OCI-LY7 (cell line): Measurements from ENCODE around the gene FIG4. TPM values are rescaled to one million over a fixed set of nuclear protein-coding genes. Genes with fewer than 3 reads are reported as not detected.
A peak's percentile ranks its signal among the peaks of the same experiment; 100 is the strongest.
"Not testable (repeated sequence)": the region's sequence is repeated elsewhere in the genome, so short reads cannot be mapped to it uniquely, and the experiment has no call there.

ENCODE experiments used
- BruUV-seq: library from RNA; stranded (reverse); fragments of 400-500 nt; replicated peaks from 2 replicates; lab custom pipeline; 2021; lab: Mats Ljungman, UMichigan
- CTCF ChIA-PET: fragments of 300-600 bp; sonication (Branson Sonifier 250); formaldehyde crosslinking; loops from one replicate; lab custom pipeline; 2022; ENCODE audit warnings: antibody characterized with exemption; ENCODE audit not compliant: unreplicated experiment; lab: Charles Lee
- POLR2A ChIA-PET: fragments of 300-600 bp; sonication (Branson Sonifier 250); formaldehyde crosslinking; loops from one replicate; lab custom pipeline; 2022; ENCODE audit warnings: antibody characterized with exemption; lab: Charles Lee
- DNase-seq: peaks from one replicate; pipeline ENCODE4 v3.0.0-alpha.2; 2015; ENCODE audit warnings: low spot score
- H2AFZ ChIP-seq: fragments of 200-600 bp; sonication (generic), shearing (Covaris generic); 2 replicates; pipeline ENCODE4 v1.6.1; 2014; ENCODE audit warnings: mild to moderate bottlenecking, antibody characterized with exemption, low read length, moderate library complexity
- H3K27ac ChIP-seq: fragments of 200-600 bp; sonication (generic); 2 replicates; pipeline ENCODE4 v1.5.1; 2014; ENCODE audit warnings: mixed run types, low read depth, mild to moderate bottlenecking, moderate library complexity, low read length, inconsistent platforms; ENCODE audit not compliant: poor library complexity, severe bottlenecking
- H3K36me3 ChIP-seq: fragments of 200-600 bp; sonication (generic); 2 replicates; pipeline ENCODE4 v1.6.1; 2014; ENCODE audit warnings: mild to moderate bottlenecking, antibody characterized with exemption, low read length, moderate library complexity, mixed read lengths; ENCODE audit not compliant: insufficient read depth
- H3K4me1 ChIP-seq: fragments of 200-600 bp; sonication (generic); 2 replicates; pipeline ENCODE4 v1.5.1; 2014; ENCODE audit warnings: mild to moderate bottlenecking, low read length; ENCODE audit not compliant: insufficient read depth, poor library complexity, severe bottlenecking
- H3K4me2 ChIP-seq: fragments of 200-600 bp; sonication (generic); 2 replicates; pipeline ENCODE4 v1.6.1; 2014; ENCODE audit warnings: mild to moderate bottlenecking, low read length
- H3K4me3 ChIP-seq: fragments of 200-600 bp; sonication (generic); 2 replicates; pipeline ENCODE4 v1.5.1; 2014; ENCODE audit warnings: mild to moderate bottlenecking, low read depth, low read length; ENCODE audit not compliant: poor library complexity, severe bottlenecking
- H3K79me2 ChIP-seq: fragments of 200-600 bp; sonication (generic); 2 replicates; pipeline ENCODE4 v1.6.1; 2016; ENCODE audit warnings: low read depth, mild to moderate bottlenecking, low read length, moderate library complexity, mixed read lengths; ENCODE audit not compliant: insufficient read depth
- H3K9me2 ChIP-seq: fragments of 200-600 bp; sonication (generic); 2 replicates; pipeline ENCODE4 v1.6.1; 2016; ENCODE audit warnings: mild to moderate bottlenecking, low read length, mixed read lengths; ENCODE audit not compliant: insufficient read depth
- H3K9me3 ChIP-seq: fragments of 200-600 bp; sonication (generic); 2 replicates; pipeline ENCODE4 v1.6.1; 2014; ENCODE audit warnings: mild to moderate bottlenecking, mixed run types, low read length, mixed read lengths
- H4K20me1 ChIP-seq: fragments of 200-600 bp; sonication (generic); 2 replicates; pipeline ENCODE4 v1.6.1; 2014; ENCODE audit warnings: mild to moderate bottlenecking, antibody characterized with exemption, low read length, moderate library complexity, mixed read lengths; ENCODE audit not compliant: insufficient read depth
- EZH2phosphoT487 ChIP-seq: fragments of 200-600 bp; sonication (generic); IDR thresholded peaks from 2 replicates; pipeline ENCODE4 v1.6.1; 2018; ENCODE audit warnings: low read depth, borderline replicate concordance, mild to moderate bottlenecking, mixed run types, antibody characterized with exemption, low read length, moderate library complexity, mixed read lengths
- intact Hi-C: fragments of 100-400 bp; cut with micrococcal nuclease; formaldehyde crosslinking; loops from one replicate; pipeline ENCODE4 v1.10.0; 2022; ENCODE audit not compliant: unreplicated experiment
- total RNA-seq, 2 experiments: library from RNA; depleted of rRNA in 1 of 2; stranded (reverse); fragments of >200 nt in 1 of 2; shearing (Covaris generic) in 1 of 2; gene quantifications; 2 replicates each; pipeline ENCODE4 v1.2.3, GENCODE V29; 2014 to 2022
- TF ChIP-seq, protein P1 (sequence below): fragments of 200-600 bp; sonication (generic); conservative IDR thresholded peaks from 2 replicates; pipeline ENCODE4 v1.5.1; 2014; ENCODE audit warnings: mild to moderate bottlenecking, antibody characterized with exemption, low read length, moderate library complexity, mixed read lengths

FIG4 gene
- total RNA-seq, 2 experiments from 2014 or later, result 13.3 to 22.9 TPM

DNA sequence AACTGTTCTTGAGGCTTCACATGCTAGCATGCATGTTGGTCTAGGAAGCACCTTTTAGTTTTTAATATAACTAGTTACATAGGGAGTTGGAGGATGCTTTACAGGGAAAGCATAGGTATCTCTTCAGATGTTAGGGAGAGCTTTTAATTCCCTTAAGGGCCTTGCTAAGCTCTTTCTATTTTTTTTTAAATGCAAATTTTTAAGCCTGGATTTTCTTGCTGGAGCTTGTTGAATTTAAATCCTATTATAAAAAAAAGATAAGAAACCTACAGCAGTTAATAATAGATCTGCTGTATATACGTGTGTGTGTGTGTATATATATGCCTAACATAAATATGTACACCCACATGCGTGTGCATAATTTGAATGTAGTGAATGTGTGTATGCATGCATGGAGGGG is 79.0 kb downstream of the FIG4 start:
- Histone ChIP-seq H3K79me2 (no peaks in the 10 kb centered on the region), H3K27ac (no peak overlapping the region), H3K36me3 (no peaks in the 10 kb centered on the region; the same call in 1 of the 2 replicates), H3K4me3 (no peak overlapping the region), H3K9me3 (no peaks in the 10 kb centered on the region), H3K4me2 (0 out of 2 replicates have a peak overlapping the region, but pooled peaks have one; percentile 31), H2AFZ (no peak overlapping the region), H4K20me1 (no peaks in the 10 kb centered on the region), H3K9me2 (no peaks in the 10 kb centered on the region), H3K4me1 (peaks cover 40% of the 10 kb centered on the region)
- intact Hi-C loops, result no loop called here
- ChIA-PET POLR2A (interaction anchor here (0.6 to 1.4 kb wide), 5 partner anchors 10 to 394 kb away, joined by 3 to 4 read pairs (median 3); no protein-coding TSS in a partner anchor), CTCF (no interaction called here)
- TF ChIP-seq EZH2phosphoT487, result no peak
- TF ChIP-seq, protein P1, sequence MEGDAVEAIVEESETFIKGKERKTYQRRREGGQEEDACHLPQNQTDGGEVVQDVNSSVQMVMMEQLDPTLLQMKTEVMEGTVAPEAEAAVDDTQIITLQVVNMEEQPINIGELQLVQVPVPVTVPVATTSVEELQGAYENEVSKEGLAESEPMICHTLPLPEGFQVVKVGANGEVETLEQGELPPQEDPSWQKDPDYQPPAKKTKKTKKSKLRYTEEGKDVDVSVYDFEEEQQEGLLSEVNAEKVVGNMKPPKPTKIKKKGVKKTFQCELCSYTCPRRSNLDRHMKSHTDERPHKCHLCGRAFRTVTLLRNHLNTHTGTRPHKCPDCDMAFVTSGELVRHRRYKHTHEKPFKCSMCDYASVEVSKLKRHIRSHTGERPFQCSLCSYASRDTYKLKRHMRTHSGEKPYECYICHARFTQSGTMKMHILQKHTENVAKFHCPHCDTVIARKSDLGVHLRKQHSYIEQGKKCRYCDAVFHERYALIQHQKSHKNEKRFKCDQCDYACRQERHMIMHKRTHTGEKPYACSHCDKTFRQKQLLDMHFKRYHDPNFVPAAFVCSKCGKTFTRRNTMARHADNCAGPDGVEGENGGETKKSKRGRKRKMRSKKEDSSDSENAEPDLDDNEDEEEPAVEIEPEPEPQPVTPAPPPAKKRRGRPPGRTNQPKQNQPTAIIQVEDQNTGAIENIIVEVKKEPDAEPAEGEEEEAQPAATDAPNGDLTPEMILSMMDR, result no peak
- no peak for DNase-seq
- no TSS peak for BruUV-seq

DNA sequence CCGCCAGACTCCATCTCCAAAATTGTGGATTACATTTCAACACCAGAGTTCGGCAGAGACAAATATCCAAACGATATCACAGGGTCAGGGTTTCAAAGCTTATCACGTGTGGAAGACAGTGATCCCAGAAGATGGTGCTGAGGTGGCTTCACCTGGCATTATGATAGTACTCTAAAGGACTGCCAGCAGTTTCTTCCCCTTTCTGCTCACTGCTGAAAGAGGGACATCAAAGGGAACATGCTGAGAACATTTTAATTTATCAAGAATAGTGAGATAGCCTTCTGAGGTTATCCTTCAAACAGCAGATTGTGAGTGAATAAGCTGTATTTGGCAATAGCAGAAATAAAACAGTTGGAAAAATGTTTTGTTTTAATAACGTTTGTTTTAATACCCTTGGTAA is 79.7 kb downstream of the FIG4 start:
- CTCF ChIA-PET, result no interaction called here
- peak; percentile 38 for DNase-seq

DNA sequence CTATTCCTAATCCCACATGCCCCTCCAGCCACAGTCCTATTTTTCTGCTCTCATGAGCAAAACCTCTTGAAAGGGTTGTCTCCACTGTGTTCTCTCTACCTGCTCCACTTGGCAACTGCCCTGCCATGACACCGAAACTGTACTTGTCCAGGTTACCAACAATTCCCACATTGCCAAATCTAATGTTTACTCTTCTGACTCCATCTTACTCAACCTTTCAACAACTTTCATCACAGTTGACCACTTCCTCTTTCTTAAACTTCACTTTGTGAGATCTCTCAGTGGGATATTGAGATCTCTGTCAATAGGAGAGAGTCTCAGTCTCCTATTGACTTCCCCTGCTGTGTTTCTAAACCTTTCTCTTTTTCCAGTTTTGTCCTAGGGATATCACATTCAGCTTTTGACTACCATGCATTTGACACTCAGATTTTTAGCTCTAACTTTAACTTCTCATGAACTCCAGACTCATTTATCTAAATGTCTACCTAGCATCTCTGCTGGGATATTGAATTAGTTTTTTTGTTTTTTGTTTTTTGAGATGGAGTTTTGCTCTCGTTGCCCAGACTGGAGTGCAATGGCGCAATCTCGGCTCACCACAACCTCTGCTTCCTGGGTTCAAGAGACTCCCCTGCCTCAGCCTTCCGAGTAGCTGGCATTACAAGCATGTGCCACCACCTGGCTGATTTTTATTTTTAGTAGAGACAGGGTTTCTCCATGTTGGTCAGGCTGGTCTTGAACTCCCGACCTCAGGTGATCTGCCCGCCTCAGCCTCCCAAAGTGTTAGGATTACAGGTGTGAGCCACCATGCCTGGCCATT is 81.1 kb downstream of the FIG4 start:
- H3K9me2 ChIP-seq, H3K27ac ChIP-seq, H3K4me3 ChIP-seq, H4K20me1 ChIP-seq, H3K36me3 ChIP-seq, CTCF ChIA-PET, H3K79me2 ChIP-seq, BruUV-seq, intact Hi-C loops, H3K9me3 ChIP-seq: not testable (repeated sequence)
- POLR2A ChIA-PET, result interaction anchor here (0.6 to 0.8 kb wide), 2 partner anchors 10 to 243 kb away, joined by 3 read pairs; no protein-coding TSS in a partner anchor
- Histone ChIP-seq H3K4me2 (peak overlapping the region; percentile 37), H3K4me1 (peaks cover 40% of the 10 kb centered on the region), H2AFZ (peak overlapping the region; percentile 33; the same call in 1 of the 2 replicates)
- DNase-seq, result peak; percentile 38

More for the DNA sequence above, 79.7 kb downstream of the FIG4 start:
- H2AFZ ChIP-seq, result no peak overlapping the region
- no peaks in the 10 kb centered on the region; the same call in 1 of the 2 replicates for H3K36me3 ChIP-seq
- H3K27ac ChIP-seq, result no peak overlapping the region
- intact Hi-C loops, result no loop called here
- TF ChIP-seq, protein P1, result no peak
- no peak for TF ChIP-seq EZH2phosphoT487
- peaks cover 40% of the 10 kb centered on the region for H3K4me1 ChIP-seq
- no peak overlapping the region for H3K4me3 ChIP-seq
- no peaks in the 10 kb centered on the region for H3K9me3 ChIP-seq
- BruUV-seq, result no TSS peak
- peak overlapping the region; percentile 31 for H3K4me2 ChIP-seq
- no peaks in the 10 kb centered on the region for H4K20me1 ChIP-seq
- H3K9me2 ChIP-seq, result no peaks in the 10 kb centered on the region
- POLR2A ChIA-PET, result interaction anchor here (1.2 to 1.4 kb wide), 2 partner anchors 11 to 269 kb away, joined by 3 read pairs; no protein-coding TSS in a partner anchor
- H3K79me2 ChIP-seq, result no peaks in the 10 kb centered on the region
